HepG2 (cell line): ENCODE measurements around the gene HTRA3. TPM values are rescaled to one million over a fixed set of nuclear protein-coding genes. Genes with fewer than 3 reads are reported as not detected.

Experiments used
- ATAC-seq: fragments of 200-7000 bp; cut with Tn5 transposase; 3 replicates; pipeline ENCODE4 v1.9.1; 2020; ENCODE audit warnings: mild to moderate bottlenecking, moderate library complexity
- BruUV-seq: library from RNA; stranded (reverse); fragments of 400-500 nt; replicated peaks from 2 replicates; lab custom pipeline; 2021; lab: Mats Ljungman, UMichigan
- CTCF ChIA-PET: fragments of 300-600 bp; formaldehyde crosslinking; extraction: SDS; loops from one replicate; lab custom pipeline; 2021; ENCODE audit warnings: low total read pairs, inconsistent platforms, low intra/inter-chr PET ratio; lab: Yijun Ruan, JAX
- POLR2A ChIA-PET: fragments of 350-600 bp; sonication (Branson Sonifier 250); formaldehyde crosslinking; loops from one replicate; lab custom pipeline; 2020; ENCODE audit warnings: antibody characterized with exemption, inconsistent platforms; lab: Yijun Ruan, JAX
- DNase-seq: peaks from one replicate; pipeline ENCODE4 v3.0.0-alpha.2; 2015; ENCODE audit warnings: low spot score
- FAIRE-seq: peaks from 3 replicates; lab custom pipeline; 2011; peaks lifted over from hg19 to GRCh38; lab: Jason Lieb, UNC
- H2AFZ ChIP-seq: one replicate; pipeline ENCODE4 v1.6.1; 2011; ENCODE audit warnings: low read length, inconsistent platforms
- H3K27ac ChIP-seq: fragments of 300-600 bp; 3 replicates; pipeline ENCODE4 v1.8.0; 2011; ENCODE audit warnings: mixed run types, mild to moderate bottlenecking, mixed read lengths, low read length, inconsistent platforms; ENCODE audit not compliant: insufficient read depth; ENCODE audit errors: extremely low read length
- H3K27me3 ChIP-seq, 2 experiments: fragments of 200-600 bp in 1 of 2; 2 replicates in 1 of 2; 3 replicates in 1 of 2; pipeline versions ENCODE4 v1.6.0 to v1.8.0; 2011; ENCODE audit warnings: low read length in 2 of 2, mild to moderate bottlenecking in 2 of 2, moderate library complexity in 2 of 2, inconsistent platforms in 1 of 2; ENCODE audit not compliant: insufficient read depth in 2 of 2, control insufficient read depth in 1 of 2
- H3K36me3 ChIP-seq, 2 experiments: fragments of 200-600 bp in 1 of 2; replicated peaks in 1 of 2; 2 replicates in 1 of 2; 3 replicates in 1 of 2; pipeline versions ENCODE4 v1.5.1 to v1.8.0; 2011; ENCODE audit warnings: low read length in 2 of 2, inconsistent platforms in 1 of 2; ENCODE audit not compliant: insufficient read depth in 2 of 2, control insufficient read depth in 1 of 2
- H3K4me1 ChIP-seq: 2 replicates; pipeline ENCODE4 v1.5.1; 2012; ENCODE audit warnings: low read length, inconsistent platforms; ENCODE audit not compliant: insufficient read depth
- H3K4me2 ChIP-seq: 2 replicates; pipeline ENCODE4 v1.6.0; 2011; ENCODE audit warnings: low read depth, low read length, inconsistent platforms
- H3K4me3 ChIP-seq, 3 experiments: fragments of 200-600 bp in 1 of 3; sonication (generic), shearing (Covaris generic) in 1 of 3; replicated peaks in 1 of 3; 2 replicates each; pipeline ENCODE4 v1.5.1; 2011 to 2016; ENCODE audit warnings: low read length in 3 of 3, inconsistent platforms in 2 of 3, low read depth in 2 of 3, mild to moderate bottlenecking in 2 of 3, control low read depth in 1 of 3, mixed read lengths in 1 of 3; ENCODE audit not compliant: insufficient read depth in 1 of 3
- H3K79me2 ChIP-seq: one replicate; pipeline ENCODE4 v1.6.1; 2011; ENCODE audit warnings: low read length, inconsistent platforms; ENCODE audit not compliant: insufficient read depth
- H3K9ac ChIP-seq: 2 replicates; pipeline ENCODE4 v1.6.0; 2011; ENCODE audit warnings: mild to moderate bottlenecking, low read depth, low read length, inconsistent platforms; ENCODE audit not compliant: insufficient read depth
- H3K9me3 ChIP-seq: 2 replicates; pipeline ENCODE4 v1.5.1; 2012; ENCODE audit warnings: mild to moderate bottlenecking, low read length
- H4K20me1 ChIP-seq: 2 replicates; pipeline ENCODE4 v1.6.0; 2011; ENCODE audit warnings: inconsistent platforms, mild to moderate bottlenecking, low read length, moderate library complexity; ENCODE audit not compliant: insufficient read depth
- CEBPB ChIP-seq: IDR thresholded peaks from 2 replicates; pipeline ENCODE4 v1.6.1; 2011; ENCODE audit warnings: low read depth, low read length, improper control_type of control experiment, borderline replicate concordance
- HDAC6 ChIP-seq: fragments of 200-600 bp; sonication (generic); IDR thresholded peaks from 2 replicates; pipeline ENCODE4 v1.7.0; 2017; ENCODE audit warnings: mild to moderate bottlenecking, antibody characterized with exemption, low read length, low read depth
- KAT8 ChIP-seq: IDR thresholded peaks from 2 replicates; pipeline ENCODE4 v1.6.1; 2016; ENCODE audit warnings: missing genetic modification reagents, missing compliant biosample characterization
- MAFG ChIP-seq: sonication (generic); formaldehyde crosslinking; IDR thresholded peaks from 2 replicates; pipeline ENCODE4 v1.5.1; 2020; ENCODE audit warnings: mild to moderate bottlenecking, missing genetic modification reagents
- RFX3 ChIP-seq: IDR thresholded peaks from 2 replicates; pipeline ENCODE4 v1.6.1; 2016; ENCODE audit warnings: missing biosample characterization, missing genetic modification reagents
- SMAD3 ChIP-seq: sonication (generic); formaldehyde crosslinking; IDR thresholded peaks from 2 replicates; pipeline ENCODE4 v1.4.0; 2020; ENCODE audit warnings: missing genetic modification reagents
- ZBTB34 ChIP-seq: sonication (generic); formaldehyde crosslinking; IDR thresholded peaks from 2 replicates; pipeline ENCODE4 v1.8.0; 2022; ENCODE audit warnings: mild to moderate bottlenecking, missing genetic modification reagents
- ZFX ChIP-seq: sonication (generic); formaldehyde crosslinking; IDR thresholded peaks from 2 replicates; pipeline ENCODE4 v1.4.0; 2020; ENCODE audit warnings: mild to moderate bottlenecking, low read depth, missing genetic modification reagents, moderate library complexity
- ZMYM2 ChIP-seq: sonication (generic); formaldehyde crosslinking; IDR thresholded peaks from 2 replicates; pipeline ENCODE4 v1.8.0; 2022; ENCODE audit warnings: mild to moderate bottlenecking, missing genetic modification reagents
- ZNF263 ChIP-seq: sonication (generic); formaldehyde crosslinking; IDR thresholded peaks from 2 replicates; pipeline ENCODE4 v1.4.0; 2020; ENCODE audit warnings: missing genetic modification reagents
- ZNF264 ChIP-seq: sonication (generic); formaldehyde crosslinking; IDR thresholded peaks from 2 replicates; pipeline ENCODE4 v1.4.0; 2020; ENCODE audit warnings: missing genetic modification reagents
- ZNF512B ChIP-seq: sonication (generic); formaldehyde crosslinking; IDR thresholded peaks from 2 replicates; pipeline ENCODE4 v1.5.1; 2020; ENCODE audit warnings: missing genetic modification reagents, mild to moderate bottlenecking, borderline replicate concordance
- WGBS: methylation state at CpG from one replicate; pipeline ENCODE4 v1.1.6; 2017; ENCODE audit warnings: low lambda C conversion rate; 5-methylcytosine and 5-hydroxymethylcytosine counted together
- in situ Hi-C: cut with HindIII; loops from 2 replicates; pipeline ENCODE4 v1.10.0; 2017; ENCODE audit warnings: low pct_unique_long_range_greater_than_20kb; ENCODE audit not compliant: extremely low pct_ligation_motif_present
- intact Hi-C: fragments of 100-400 bp; cut with micrococcal nuclease; formaldehyde crosslinking; loops from one replicate; pipeline ENCODE4 v1.10.0; 2022; ENCODE audit not compliant: unreplicated experiment
- polyA plus RNA-seq, 8 experiments: library from polyadenylated mRNA; depleted of rRNA in 3 of 8; stranded (reverse) in 7 of 8; unstranded in 1 of 8; fragments of >200 nt; fragmentation: Illumina TruSeq in 4 of 8; extraction: Trizol in 4 of 8; gene quantifications; 2 replicates each; pipeline versions ENCODE4 v1.2.1 to v1.2.3, GENCODE V29; 2011 to 2016; ENCODE audit warnings: low read depth in 4 of 8, missing spikeins in 1 of 8, mixed read lengths in 1 of 8; ENCODE audit not compliant: insufficient read depth in 1 of 8
- total RNA-seq, 5 experiments: library from RNA; depleted of rRNA; stranded (reverse); fragments of >200 nt; fragmentation: Illumina TruSeq; extraction: Trizol; gene quantifications; 2 replicates each; pipeline ENCODE4 v1.2.3, GENCODE V29; 2016; ENCODE audit warnings: low read depth in 1 of 5

HTRA3 gene
- total and polyA plus RNA-seq, 2 of the 13 experiments (the other 11 are each of a cell fraction or from before 2014, with no cell fraction given): 0.17 TPM; not detected in 1

GRCh38 chr4:8247047-8247930 lies 22.3 kb upstream of the HTRA3 start (continued):
- TF ChIP-seq KAT8 (peak; percentile 46; the same call in 1 of the 2 replicates), SMAD3 (CRISPR knock-in tag) (no peak), ZMYM2 (CRISPR knock-in tag) (no peak), HDAC6 (no peak), ZNF264 (CRISPR knock-in tag) (no peak), RFX3 (CRISPR knock-in tag) (no peak), MAFG (no peak), ZNF263 (CRISPR knock-in tag) (peak; percentile 72), ZBTB34 (CRISPR knock-in tag) (peak; percentile 76; the same call in 1 of the 2 replicates), ZFX (peak; percentile 70)
- TF ChIP-seq, all 625 proteins: peak for 67

GRCh38 chr4:8248091-8248490 lies 21.5 kb upstream of the HTRA3 start:
- no peak overlapping the region for H2AFZ ChIP-seq
- no peaks in the 10 kb centered on the region for H3K9me3 ChIP-seq
- POLR2A ChIA-PET: no interaction called here
- peaks cover 3% of the 10 kb centered on the region; the same call in 1 of the 2 replicates for H4K20me1 ChIP-seq
- no peak overlapping the region for H3K27ac ChIP-seq
- FAIRE-seq: no peak
- H3K27me3 ChIP-seq: peaks cover 0 to 9% of the 10 kb centered on the region in 2 experiments; a peak in 1 of 5 replicates
- no peak for ATAC-seq
- CTCF ChIA-PET: no interaction called here
- intact Hi-C loops: no loop called here
- TF ChIP-seq CEBPB (peak; percentile 83), ZNF512B (CRISPR knock-in tag) (no peak)
- 0 out of 6 replicates have a peak overlapping the region, but pooled peaks of 1 of the 3 experiments have one; percentile 54 for H3K4me3 ChIP-seq
- in situ Hi-C loops: no loop called here
- 16% methylated on average over 7 of the region's 7 CpGs for WGBS
- DNase-seq: no peak
- H3K79me2 ChIP-seq: no peaks in the 10 kb centered on the region
- BruUV-seq: no TSS peak
- H3K9ac ChIP-seq: no peak overlapping the region
- H3K4me1 ChIP-seq: peaks cover 34% of the 10 kb centered on the region
- H3K36me3 ChIP-seq: no peaks in the 10 kb centered on the region
- H3K4me2 ChIP-seq: peak overlapping the region; percentile 87
